HepG2 (cell line): Measurements from ENCODE around the gene UPK1A. TPM values are rescaled to one million over a fixed set of nuclear protein-coding genes. Genes with fewer than 3 reads are reported as not detected.
A peak's percentile ranks its signal among the peaks of the same experiment; 100 is the strongest.

ENCODE experiments used
- ATF1 ChIP-seq: IDR thresholded peaks from 2 replicates; pipeline ENCODE4 v1.6.1; 2016; ENCODE audit warnings: mild to moderate bottlenecking, control low read depth
- ATRX ChIP-seq: sonication (generic); formaldehyde crosslinking; IDR thresholded peaks from 2 replicates; pipeline ENCODE4 v1.4.0; 2020; ENCODE audit warnings: missing genetic modification reagents, borderline replicate concordance
- CHCHD3 ChIP-seq: sonication (generic); formaldehyde crosslinking; IDR thresholded peaks from 2 replicates; pipeline ENCODE4 v1.8.0; 2022; ENCODE audit warnings: mild to moderate bottlenecking, missing genetic modification reagents, moderate library complexity
- ERF ChIP-seq: IDR thresholded peaks from 2 replicates; pipeline ENCODE4 v1.6.1; 2018; ENCODE audit warnings: missing biosample characterization, missing genetic modification reagents
- HNRNPUL1 ChIP-seq: fragments of 200-400 bp; formaldehyde crosslinking; IDR thresholded peaks from 2 replicates; pipeline ENCODE4 v1.6.1; 2017; ENCODE audit warnings: low read depth, mild to moderate bottlenecking, low read length, moderate library complexity
- IRX3 ChIP-seq: sonication (generic); formaldehyde crosslinking; IDR thresholded peaks from 2 replicates; pipeline ENCODE4 v1.8.1; 2023; ENCODE audit warnings: mild to moderate bottlenecking, low read depth, missing genetic modification reagents, borderline replicate concordance
- MED13 ChIP-seq: sonication (generic); formaldehyde crosslinking; IDR thresholded peaks from 2 replicates; pipeline ENCODE4 v1.5.0; 2020; ENCODE audit warnings: missing genetic modification reagents
- MTF1 ChIP-seq: sonication (generic); formaldehyde crosslinking; IDR thresholded peaks from 2 replicates; pipeline ENCODE4 v1.5.0; 2020; ENCODE audit warnings: missing genetic modification reagents
- NCOA1 ChIP-seq: sonication (generic); formaldehyde crosslinking; IDR thresholded peaks from 2 replicates; pipeline ENCODE4 v1.9.0; 2021; ENCODE audit warnings: missing genetic modification reagents
- NKX3-1 ChIP-seq: sonication (generic); formaldehyde crosslinking; IDR thresholded peaks from 2 replicates; pipeline ENCODE4 v1.5.0; 2020; ENCODE audit warnings: missing genetic modification reagents
- NR3C1 ChIP-seq: sonication (generic); formaldehyde crosslinking; IDR thresholded peaks from 2 replicates; pipeline ENCODE4 v1.4.0; 2020; ENCODE audit warnings: missing genetic modification reagents
- PTBP1 ChIP-seq: fragments of 200-400 bp; formaldehyde crosslinking; IDR thresholded peaks from 2 replicates; pipeline ENCODE4 v1.6.1; 2018; ENCODE audit warnings: low read length, low read depth; ENCODE audit not compliant: poor library complexity, severe bottlenecking
- RFX1 ChIP-seq: fragments of 450-650 bp; IDR thresholded peaks from 2 replicates; pipeline ENCODE4 v1.6.1; 2017
- SSRP1 ChIP-seq: IDR thresholded peaks from 2 replicates; pipeline ENCODE4 v1.6.1; 2016; ENCODE audit warnings: control low read depth
- U2AF2 ChIP-seq: fragments of 200-400 bp; formaldehyde crosslinking; IDR thresholded peaks from 2 replicates; pipeline ENCODE4 v1.6.1; 2017; ENCODE audit warnings: low read depth, mild to moderate bottlenecking, low read length
- YEATS4 ChIP-seq: sonication (generic); formaldehyde crosslinking; IDR thresholded peaks from 2 replicates; pipeline ENCODE4 v1.4.0; 2020; ENCODE audit warnings: missing genetic modification reagents, borderline replicate concordance
- ZFY ChIP-seq: sonication (generic); formaldehyde crosslinking; IDR thresholded peaks from 2 replicates; pipeline ENCODE4 v1.4.0; 2020; ENCODE audit warnings: missing genetic modification reagents
- ZMYM3 ChIP-seq: sonication (generic); formaldehyde crosslinking; IDR thresholded peaks from 2 replicates; pipeline ENCODE4 v1.5.1; 2020; ENCODE audit warnings: mild to moderate bottlenecking, missing genetic modification reagents
- ZNF256 ChIP-seq: sonication (generic); formaldehyde crosslinking; conservative IDR thresholded peaks from 2 replicates; pipeline ENCODE4 v1.4.0; 2020; ENCODE audit warnings: missing genetic modification reagents
- ZNF354B ChIP-seq: sonication (generic); formaldehyde crosslinking; IDR thresholded peaks from 2 replicates; pipeline ENCODE4 v1.8.0; 2022; ENCODE audit warnings: mild to moderate bottlenecking, missing genetic modification reagents
- ZNF496 ChIP-seq: sonication (generic); formaldehyde crosslinking; IDR thresholded peaks from 2 replicates; pipeline ENCODE4 v1.8.1; 2023; ENCODE audit warnings: mild to moderate bottlenecking, moderate library complexity, missing genetic modification reagents; ENCODE audit not compliant: insufficient replicate concordance
- ZNF501 ChIP-seq: sonication (generic); formaldehyde crosslinking; IDR thresholded peaks from 2 replicates; pipeline ENCODE4 v1.5.1; 2020; ENCODE audit warnings: mild to moderate bottlenecking, moderate library complexity, missing genetic modification reagents
- ZNF569 ChIP-seq: sonication (generic); formaldehyde crosslinking; IDR thresholded peaks from 2 replicates; pipeline ENCODE4 v1.5.0; 2020; ENCODE audit warnings: mild to moderate bottlenecking, missing genetic modification reagents, moderate library complexity, borderline replicate concordance
- ZNF713 ChIP-seq: sonication (generic); formaldehyde crosslinking; IDR thresholded peaks from 2 replicates; pipeline ENCODE4 v1.4.0; 2020; ENCODE audit warnings: mild to moderate bottlenecking, missing genetic modification reagents
- ZSCAN20 ChIP-seq: sonication (generic); formaldehyde crosslinking; IDR thresholded peaks from 2 replicates; pipeline ENCODE4 v1.4.0; 2020; ENCODE audit warnings: missing genetic modification reagents, mild to moderate bottlenecking, borderline replicate concordance
- polyA plus RNA-seq, 8 experiments: library from polyadenylated mRNA; depleted of rRNA in 3 of 8; stranded (reverse) in 7 of 8; unstranded in 1 of 8; fragments of >200 nt; fragmentation: Illumina TruSeq in 4 of 8; extraction: Trizol in 4 of 8; gene quantifications; 2 replicates each; pipeline versions ENCODE4 v1.2.1 to v1.2.3, GENCODE V29; 2011 to 2016; ENCODE audit warnings: low read depth in 4 of 8, missing spikeins in 1 of 8, mixed read lengths in 1 of 8; ENCODE audit not compliant: insufficient read depth in 1 of 8
- total RNA-seq, 5 experiments: library from RNA; depleted of rRNA; stranded (reverse); fragments of >200 nt; fragmentation: Illumina TruSeq; extraction: Trizol; gene quantifications; 2 replicates each; pipeline ENCODE4 v1.2.3, GENCODE V29; 2016; ENCODE audit warnings: low read depth in 1 of 5
- TF ChIP-seq, protein P1 (sequence below): IDR thresholded peaks from 2 replicates; pipeline ENCODE4 v1.6.1; 2018; ENCODE audit warnings: missing genetic modification reagents
- TF ChIP-seq, protein P2 (sequence below): sonication (generic); formaldehyde crosslinking; IDR thresholded peaks from 2 replicates; pipeline ENCODE4 v1.4.0; 2020; ENCODE audit warnings: missing genetic modification reagents

UPK1A gene
- total and polyA plus RNA-seq, 2 of the 13 experiments (the other 11 are each of a cell fraction or from before 2014, with no cell fraction given): 2.9 TPM; not detected in 1

GRCh38 chr19:35648017-35648961 lies 18.0 kb upstream of the UPK1A start, which contains the start of gene COX6B1 (continued):
- TF ChIP-seq ATRX (CRISPR knock-in tag) (no peak), NR3C1 (CRISPR knock-in tag) (no peak), HNRNPUL1 (no peak), ZFY (peak; percentile 78), PTBP1 (no peak), ZNF501 (CRISPR knock-in tag) (0 out of 2 replicates have a peak, but pooled peaks have one; percentile 27), ZMYM3 (CRISPR knock-in tag) (0 out of 2 replicates have a peak, but pooled peaks have one; percentile 14), CHCHD3 (CRISPR knock-in tag) (no peak), RFX1 (no peak), ZNF354B (CRISPR knock-in tag) (no peak), NKX3-1 (CRISPR knock-in tag) (0 out of 2 replicates have a peak, but pooled peaks have one; percentile 14), IRX3 (CRISPR knock-in tag) (no peak), YEATS4 (CRISPR knock-in tag) (peak; percentile 29; the same call in 1 of the 2 replicates), ZNF496 (CRISPR knock-in tag) (no peak), SSRP1 (peak; percentile 59; the same call in 1 of the 2 replicates), ZNF569 (no peak), ZNF256 (no peak), ATF1 (CRISPR knock-in tag) (no peak), NCOA1 (CRISPR knock-in tag) (no peak), MED13 (no peak), ZNF713 (CRISPR knock-in tag) (no peak), MTF1 (no peak), U2AF2 (no peak), ZSCAN20 (CRISPR knock-in tag) (peak; percentile 46; the same call in 1 of the 2 replicates), ERF (CRISPR knock-in tag) (peak; percentile 31; the same call in 1 of the 2 replicates)
- TF ChIP-seq, protein P1, sequence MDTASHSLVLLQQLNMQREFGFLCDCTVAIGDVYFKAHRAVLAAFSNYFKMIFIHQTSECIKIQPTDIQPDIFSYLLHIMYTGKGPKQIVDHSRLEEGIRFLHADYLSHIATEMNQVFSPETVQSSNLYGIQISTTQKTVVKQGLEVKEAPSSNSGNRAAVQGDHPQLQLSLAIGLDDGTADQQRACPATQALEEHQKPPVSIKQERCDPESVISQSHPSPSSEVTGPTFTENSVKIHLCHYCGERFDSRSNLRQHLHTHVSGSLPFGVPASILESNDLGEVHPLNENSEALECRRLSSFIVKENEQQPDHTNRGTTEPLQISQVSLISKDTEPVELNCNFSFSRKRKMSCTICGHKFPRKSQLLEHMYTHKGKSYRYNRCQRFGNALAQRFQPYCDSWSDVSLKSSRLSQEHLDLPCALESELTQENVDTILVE: no peak
- TF ChIP-seq, protein P2, sequence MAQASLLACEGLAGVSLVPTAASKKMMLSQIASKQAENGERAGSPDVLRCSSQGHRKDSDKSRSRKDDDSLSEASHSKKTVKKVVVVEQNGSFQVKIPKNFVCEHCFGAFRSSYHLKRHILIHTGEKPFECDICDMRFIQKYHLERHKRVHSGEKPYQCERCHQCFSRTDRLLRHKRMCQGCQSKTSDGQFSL (CRISPR knock-in tag): no peak
